Measurements from ENCODE around the gene ANO9.
"Not testable (repeated sequence)": the region's sequence is repeated elsewhere in the genome, so short reads cannot be mapped to it uniquely, and the experiment has no call there.

ANO9 gene

GRCh38 chr11:416757-417621 lies 24.8 kb downstream of the ANO9 start:
- DNase-seq (ENCODE audit: low read depth, low spot score): no peak

DNA sequence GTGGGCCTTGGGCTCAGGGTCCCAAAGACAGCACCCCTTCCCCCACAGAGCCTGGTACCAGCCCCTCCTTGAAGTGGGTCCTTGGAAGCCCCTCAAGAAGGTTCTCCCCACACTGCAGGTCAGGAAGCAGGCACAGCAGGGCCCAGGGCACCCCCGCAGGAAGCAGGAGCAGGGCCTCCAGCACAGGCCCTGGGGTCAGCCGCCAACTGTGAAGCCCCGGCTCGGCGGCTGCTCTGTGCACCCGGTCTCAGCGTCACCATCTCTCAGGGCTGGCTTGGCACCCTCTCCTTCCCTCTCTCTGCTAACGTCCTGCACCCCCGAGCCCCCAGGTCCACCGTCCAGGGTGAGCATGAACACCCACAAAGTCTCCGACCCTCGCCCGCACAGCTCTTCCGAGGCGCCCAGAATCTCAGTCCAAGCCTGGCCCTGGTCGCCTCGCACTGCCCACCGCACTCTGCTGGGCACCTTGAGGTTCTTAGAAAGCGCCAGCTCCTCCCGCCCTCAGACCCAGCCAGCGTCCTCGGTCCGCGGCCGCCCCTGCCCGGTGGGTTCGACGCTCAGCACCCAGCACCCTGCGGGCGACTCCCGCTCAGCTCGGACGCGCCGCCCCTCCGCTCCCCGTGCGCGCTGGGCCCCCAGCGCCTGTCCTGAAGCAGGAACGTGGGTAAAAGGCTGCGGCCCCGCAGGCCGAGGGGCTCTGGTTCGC lies 25.6 kb downstream of the ANO9 start:
- no peak for DNase-seq (ENCODE audit: low read depth, low spot score)

GRCh38 chr11:415640-416041 lies 26.2 kb downstream of the ANO9 start:
- DNase-seq (ENCODE audit: low read depth, low spot score): no peak

DNA sequence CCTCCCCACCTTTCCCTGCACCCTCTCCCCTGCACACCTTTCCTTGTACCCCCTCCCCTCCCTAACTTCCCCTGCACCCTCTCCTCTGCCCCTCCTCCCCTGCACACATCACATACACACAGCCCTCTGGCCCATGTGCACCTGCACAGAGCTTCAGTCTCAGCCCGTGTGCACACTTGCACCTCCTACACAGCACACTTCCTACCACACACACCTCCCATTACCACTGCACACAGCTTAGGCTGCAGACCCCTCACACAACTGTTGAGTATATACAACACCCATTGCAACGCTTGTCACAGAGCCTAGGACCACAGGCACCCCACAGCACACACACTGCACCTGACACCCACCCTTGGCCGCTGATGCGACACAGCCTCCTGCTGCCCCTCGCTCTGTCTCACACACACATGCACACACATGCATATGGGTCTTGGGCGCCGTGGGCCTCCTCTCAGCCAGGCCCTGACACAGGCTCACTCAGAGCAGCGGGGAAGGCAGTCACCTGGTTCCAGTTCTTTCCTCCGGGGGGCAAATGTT lies 27.4 kb downstream of the ANO9 start:
- no peak for DNase-seq (ENCODE audit: low read depth, low spot score)

GRCh38 chr11:413120-414081 lies 28.4 kb downstream of the ANO9 start:
- DNase-seq (ENCODE audit: low read depth, low spot score): no peak

DNA sequence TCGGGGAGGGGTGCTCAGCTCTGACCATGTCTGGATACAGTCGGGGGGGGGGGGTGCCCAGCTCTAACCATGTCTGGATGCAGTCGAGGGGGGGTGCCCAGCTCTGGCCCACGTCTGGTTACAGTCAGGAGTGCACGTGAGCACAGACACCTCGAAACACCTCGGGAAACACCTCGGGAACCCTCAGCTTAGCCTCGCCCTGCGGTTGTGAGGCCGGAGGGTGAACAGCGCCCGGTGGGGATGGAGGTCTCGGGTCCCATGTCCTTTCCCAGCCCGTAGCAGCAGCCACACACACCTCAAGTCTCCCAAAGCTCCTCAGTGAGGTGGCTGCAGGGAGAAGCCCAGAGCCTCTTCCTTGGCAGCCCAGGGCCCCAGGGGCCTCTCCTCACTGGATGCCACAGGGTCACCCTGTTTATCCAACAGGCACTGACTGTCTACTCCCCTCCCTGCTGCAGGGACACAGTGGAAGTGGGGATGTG lies 29.1 kb downstream of the ANO9 start:
- DNase-seq (ENCODE audit: low read depth, low spot score): no peak

GRCh38 chr11:411520-411919 lies 30.3 kb downstream of the ANO9 start:
- DNase-seq (ENCODE audit: low read depth, low spot score): not testable (repeated sequence)

- not testable (repeated sequence) for DNase-seq (ENCODE audit: low read depth, low spot score)
Measured at GRCh38 chr11:410711-411110, 31.1 kb downstream of the ANO9 start.

DNA sequence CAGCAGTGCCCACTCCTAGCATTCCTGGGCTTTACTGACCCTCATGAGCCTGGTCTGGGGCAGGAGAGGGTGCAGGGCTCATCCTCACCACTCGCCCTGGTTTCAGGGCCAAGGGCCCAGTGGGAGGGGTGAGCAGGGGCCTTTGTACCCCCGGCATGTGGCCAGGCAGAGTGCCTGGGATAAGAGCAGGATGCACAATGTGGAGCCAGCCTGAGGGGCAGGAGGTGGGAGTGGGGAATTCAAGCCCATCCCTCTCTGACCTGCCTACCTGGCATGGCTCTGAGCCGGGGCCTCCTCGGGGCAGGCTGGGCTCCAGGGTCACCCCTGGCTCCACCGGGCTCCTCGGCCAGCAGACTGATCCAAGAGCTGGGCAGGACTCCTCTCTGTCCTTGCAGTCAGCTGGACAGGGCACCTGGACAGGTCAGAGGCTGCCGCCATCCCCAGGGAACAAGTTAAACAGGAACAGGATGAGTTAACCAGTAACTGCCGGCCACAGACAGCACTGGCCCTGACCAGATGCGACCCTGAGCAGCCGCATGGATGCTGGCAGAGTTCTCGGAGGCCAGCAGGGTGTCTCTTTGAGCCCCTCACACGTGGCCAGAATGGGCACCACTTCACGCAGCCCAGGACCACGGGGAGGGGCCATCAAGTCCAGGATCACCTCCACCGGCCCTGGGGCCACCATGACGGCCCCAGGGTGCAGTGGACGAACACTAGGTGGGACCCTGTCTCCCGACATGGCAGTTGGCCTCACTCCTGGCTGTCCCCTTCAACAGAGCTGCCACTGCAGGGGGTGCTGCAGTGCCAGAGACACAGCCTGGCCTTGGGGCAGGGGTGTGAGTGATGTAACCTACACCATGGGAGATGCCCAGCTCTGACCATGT lies 32.0 kb downstream of the ANO9 start:
- no peak for DNase-seq (ENCODE audit: low read depth, low spot score)

DNA sequence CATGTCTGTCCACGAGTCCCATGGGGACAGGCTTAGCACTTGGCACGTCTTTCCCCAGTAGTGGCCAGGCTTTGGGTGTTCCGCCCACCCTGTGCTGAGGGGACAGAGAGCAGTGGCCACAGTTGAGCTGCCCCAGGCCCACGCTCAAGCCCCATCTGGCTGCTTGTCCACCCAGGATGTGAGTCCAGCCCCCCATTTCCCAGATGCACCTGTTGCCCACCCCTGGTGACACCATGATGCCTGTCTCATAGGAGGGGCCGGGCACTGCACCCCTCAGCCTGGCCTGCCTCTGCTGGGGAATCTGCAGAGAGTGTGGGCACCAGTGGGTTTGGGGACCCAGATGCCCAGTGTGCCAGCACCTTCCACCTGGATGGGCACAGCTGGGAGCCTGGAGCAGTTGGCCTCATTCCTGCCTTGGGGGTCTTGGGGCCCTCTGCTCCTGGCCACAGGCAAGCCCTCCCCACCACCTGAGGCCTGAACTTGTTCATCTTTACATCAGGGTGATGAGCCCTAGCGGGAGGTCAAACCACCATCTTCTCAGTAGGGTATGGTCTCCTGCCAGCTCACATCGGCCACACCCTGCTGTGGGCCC lies 32.7 kb downstream of the ANO9 start:
- DNase-seq (ENCODE audit: low read depth, low spot score): no peak

GRCh38 chr11:408154-409007 lies 33.4 kb downstream of the ANO9 start:
- no peak for DNase-seq (ENCODE audit: low read depth, low spot score)

DNA sequence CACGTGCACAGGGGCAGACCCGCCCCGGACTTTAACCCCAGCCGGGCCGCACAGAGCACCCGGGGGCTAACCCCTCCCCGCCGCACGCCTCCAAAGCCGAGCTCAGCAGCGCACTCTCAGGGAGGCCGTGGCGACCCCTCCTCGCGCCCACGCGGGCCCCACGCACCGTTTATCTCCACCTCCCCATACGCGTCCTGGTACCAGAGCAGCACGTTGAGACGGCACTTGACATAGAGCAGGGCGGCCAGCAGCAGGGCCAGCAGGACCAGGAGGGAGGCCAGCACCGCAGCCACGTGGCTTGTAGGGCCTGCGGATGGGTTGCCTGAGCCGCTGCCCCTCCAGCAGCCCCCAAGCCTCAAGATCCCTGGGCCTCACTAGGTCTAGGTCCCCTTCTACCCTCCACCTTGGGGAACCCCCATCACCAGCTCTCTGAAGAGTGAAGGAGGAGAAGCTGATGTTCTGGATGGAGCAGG lies 34.1 kb downstream of the ANO9 start:
- no peak for DNase-seq (ENCODE audit: low read depth, low spot score)

- no peak for DNase-seq (ENCODE audit: low read depth, low spot score)
Measured at GRCh38 chr11:406796-407650, 34.8 kb downstream of the ANO9 start.

DNA sequence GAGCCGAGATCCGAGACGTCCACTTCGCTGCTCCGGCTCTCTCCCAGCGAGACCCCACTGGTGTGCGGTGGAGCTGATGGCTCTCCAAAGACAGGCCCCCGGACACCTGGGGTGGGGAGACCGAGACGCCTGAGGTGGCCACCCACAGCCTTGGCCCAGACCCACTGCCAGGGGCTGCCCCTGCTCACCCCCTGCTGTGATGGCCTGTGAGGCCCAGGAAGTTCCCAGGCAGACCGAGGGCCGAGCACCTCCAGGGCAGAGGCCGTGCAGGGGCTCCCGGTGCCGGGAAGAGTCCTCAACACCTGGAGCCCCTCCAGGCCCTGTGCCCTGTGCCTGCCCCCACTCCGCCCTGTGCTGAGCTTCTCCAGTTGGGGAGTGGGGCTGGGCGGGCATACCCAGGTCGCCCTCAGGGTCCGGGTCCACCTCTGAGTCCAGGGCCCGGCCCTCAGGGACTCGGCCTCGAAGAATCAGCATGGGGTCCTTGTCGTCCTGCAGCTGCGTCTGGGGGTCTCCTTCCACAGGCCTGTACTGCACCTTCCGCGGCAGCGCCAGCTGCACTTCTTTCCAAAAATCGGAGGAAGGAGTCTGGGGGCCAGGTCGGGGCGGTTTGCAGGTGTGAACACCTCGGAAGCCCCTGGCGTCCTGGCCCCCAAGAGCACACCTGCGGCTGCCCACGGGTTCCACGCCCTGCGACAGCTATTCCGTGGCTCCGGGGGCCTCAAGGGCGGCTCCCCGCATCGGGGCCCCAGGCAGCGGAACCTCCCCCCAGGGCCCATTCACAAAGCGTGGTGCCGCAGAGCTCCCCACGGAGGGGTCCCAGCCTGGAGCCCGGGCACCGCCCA lies 35.6 kb downstream of the ANO9 start:
- no peak for DNase-seq (ENCODE audit: low read depth, low spot score)

DNA sequence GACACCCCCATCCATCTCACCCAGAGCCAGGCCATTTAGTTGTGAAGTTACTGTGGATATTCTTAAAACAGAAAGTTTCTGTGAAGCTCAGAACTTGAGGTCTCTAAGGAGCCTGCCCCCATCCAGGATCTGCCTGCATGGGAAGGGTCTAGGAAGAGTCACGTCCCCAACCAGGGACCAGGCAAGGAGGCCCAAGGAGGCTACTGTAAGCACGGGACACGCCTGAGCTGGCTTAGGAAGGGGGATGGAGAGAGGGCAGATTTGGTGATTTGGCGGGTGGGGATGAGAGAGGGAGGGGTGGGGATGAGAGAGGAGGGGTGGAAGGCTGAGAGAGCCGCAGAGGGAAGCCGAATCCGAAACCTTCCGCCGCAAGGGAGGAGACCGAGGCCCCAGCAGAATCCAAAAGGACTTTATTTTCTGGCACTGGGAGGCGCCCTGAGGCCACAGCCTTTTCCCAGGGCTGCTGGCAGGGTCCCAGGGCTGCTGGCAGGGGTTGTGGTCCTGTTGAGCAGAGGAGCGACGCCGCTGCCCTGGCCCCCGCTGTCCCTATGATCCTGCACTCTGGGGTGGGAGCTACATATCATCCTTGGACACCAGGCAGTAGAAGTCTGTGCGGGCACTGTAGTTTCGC lies 36.4 kb downstream of the ANO9 start:
- no peak for DNase-seq (ENCODE audit: low read depth, low spot score)

DNA sequence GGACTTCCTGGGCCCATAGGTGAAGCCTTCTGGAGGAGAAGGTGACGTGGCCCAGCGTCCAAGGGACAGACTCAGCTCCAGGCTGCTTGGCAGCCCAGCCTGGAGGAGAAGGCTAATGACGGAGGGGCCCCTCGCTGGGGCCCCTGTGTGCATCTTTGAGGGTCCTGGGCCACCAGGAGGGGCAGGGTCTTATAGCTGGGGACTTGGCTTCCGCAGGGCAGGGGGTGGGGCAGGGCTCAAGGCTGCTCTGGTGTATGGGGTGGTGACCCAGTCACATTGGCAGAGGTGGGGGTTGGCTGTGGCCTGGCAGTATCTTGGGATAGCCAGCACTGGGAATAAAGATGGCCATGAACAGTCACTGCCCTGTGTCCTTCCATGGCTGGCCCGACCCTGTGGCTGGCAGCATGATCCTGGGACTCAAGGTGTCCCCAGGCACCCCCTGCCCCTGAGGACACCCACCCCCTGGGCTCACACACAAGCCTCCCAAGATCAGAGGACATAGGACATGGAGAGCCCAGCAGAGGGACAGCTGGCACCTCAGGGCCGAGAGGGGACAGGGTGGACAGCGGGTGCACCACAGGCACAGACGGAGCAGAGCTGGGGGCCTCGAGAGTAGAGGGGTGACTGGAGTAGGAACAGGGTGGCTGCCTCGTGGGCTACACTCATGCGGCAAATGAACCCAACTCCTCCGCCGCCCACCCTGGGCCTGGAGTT lies 37.1 kb downstream of the ANO9 start:
- no peak for DNase-seq (ENCODE audit: low read depth, low spot score)
